ENCODE results near the gene GDF10.

GRCh38 chr10:47282657-47283018 lies 17.4 kb upstream of the GDF10 start:
- no peak for TF ChIP-seq CTCF (IDR thresholded peaks at IDR 0.05; ENCODE audit: control extremely low read depth in 1 of 3, insufficient read depth in 1 of 3, low read depth in 1 of 3, low read length in 3 of 3)
- TF ChIP-seq SAP30 (IDR thresholded peaks at IDR 0.05; ENCODE audit: insufficient read depth, insufficient replicate concordance, low read length), result no peak
- TF ChIP-seq TAF1 (IDR thresholded peaks at IDR 0.05; ENCODE audit: low read depth, low read length), result no peak
- no peak for TF ChIP-seq POLR2A (IDR thresholded peaks at IDR 0.05; ENCODE audit: control extremely low read depth in 1 of 2, low read depth in 2 of 2, low read length in 2 of 2)
- no peak for TF ChIP-seq EZH2 (IDR thresholded peaks at IDR 0.05; ENCODE audit: low read depth, low read length, severe bottlenecking)
- no peak for TF ChIP-seq SRF (IDR thresholded peaks at IDR 0.05; ENCODE audit: low read depth, low read length)
- no peak for TF ChIP-seq EP300 (IDR thresholded peaks at IDR 0.05; ENCODE audit: borderline replicate concordance in 1 of 2, low read depth in 2 of 2, low read length in 2 of 2)
- no peak for TF ChIP-seq USF2 (IDR thresholded peaks at IDR 0.05; ENCODE audit: low read length)
- TF ChIP-seq JUN (IDR thresholded peaks at IDR 0.05; ENCODE audit: low read depth, low read length), result no peak
